Measurements from ENCODE around the gene DGKD. TPM values are rescaled to one million over a fixed set of nuclear protein-coding genes. Genes with fewer than 3 reads are reported as not detected.

The DGKD gene
- polyA plus RNA-seq, 12 donors = 20.4 to 33.3 (median 25.0) TPM; not detected in 1

DNA sequence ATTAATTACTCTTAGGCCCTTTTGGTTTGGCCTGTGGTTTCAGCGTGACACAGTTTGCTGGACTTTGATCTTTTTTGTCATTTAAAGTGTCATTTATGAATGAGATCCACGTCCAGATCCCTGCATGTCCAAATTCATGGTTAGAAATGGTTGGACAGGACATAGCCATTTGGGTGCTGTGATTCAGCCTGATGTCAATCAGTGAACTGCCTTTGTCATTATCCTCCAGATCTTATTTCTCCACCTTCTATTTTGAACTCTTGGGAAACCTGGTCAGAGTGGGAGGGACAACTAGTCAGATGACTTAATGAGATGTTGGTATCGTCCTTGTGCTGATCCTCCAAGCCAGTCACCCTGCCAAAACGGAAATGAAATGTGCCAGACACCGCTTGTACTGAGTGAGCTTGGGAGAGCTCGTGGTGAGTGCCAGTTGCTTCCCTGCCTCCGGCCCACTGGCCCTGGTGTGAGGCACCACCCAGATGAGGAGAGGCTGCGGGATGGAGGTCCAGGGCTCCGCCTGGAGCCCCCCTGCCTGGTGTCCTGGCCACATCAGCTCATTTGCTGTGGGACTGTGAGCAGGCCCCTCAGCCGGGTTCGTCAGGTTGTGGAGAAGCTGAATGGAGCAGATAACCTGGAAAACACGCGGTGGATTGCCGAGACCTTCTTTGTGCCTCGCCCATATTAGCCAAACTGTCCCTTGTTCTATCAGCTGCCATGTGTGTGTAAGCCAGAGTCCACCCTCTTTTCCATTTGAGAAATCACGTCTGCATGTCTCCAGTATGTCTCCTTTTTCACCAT, 70.1 kb downstream of the DGKD start:
- no peak for DNase-seq

DNA sequence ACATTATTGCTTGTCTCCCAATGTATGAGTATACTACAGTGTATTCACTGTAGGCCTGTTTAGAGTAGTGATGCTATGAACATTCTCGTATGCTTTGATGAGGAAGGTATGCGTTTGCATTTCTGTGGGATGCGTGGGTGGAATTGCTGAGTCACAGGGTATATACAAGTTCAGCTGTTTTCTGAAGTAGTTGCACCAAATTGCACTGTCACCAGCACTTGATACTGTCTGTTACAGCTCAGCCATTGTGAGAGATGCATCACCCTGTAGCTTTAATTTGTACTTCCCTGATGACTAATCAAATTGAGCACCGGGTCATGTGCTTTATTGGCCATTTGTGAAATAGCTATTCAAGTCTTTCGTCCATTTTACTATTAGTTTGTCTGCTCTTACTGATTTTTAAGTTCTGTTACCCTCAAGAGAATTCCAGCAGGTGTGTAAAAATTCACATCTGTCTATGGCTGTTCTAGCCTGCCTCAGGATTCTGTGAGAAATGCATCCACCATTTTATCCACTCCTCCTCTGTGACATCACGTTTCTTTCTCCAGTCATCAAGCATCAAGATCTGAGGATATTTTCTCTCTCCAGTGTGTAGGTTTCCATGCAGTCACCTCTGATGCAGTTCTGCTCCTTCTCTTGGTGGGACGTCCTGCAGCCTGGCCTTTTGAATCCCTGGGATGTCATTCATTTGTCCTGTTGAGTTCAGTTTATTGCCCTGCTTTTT, 72.5 kb downstream of the DGKD start:
- no peak for DNase-seq

DNA sequence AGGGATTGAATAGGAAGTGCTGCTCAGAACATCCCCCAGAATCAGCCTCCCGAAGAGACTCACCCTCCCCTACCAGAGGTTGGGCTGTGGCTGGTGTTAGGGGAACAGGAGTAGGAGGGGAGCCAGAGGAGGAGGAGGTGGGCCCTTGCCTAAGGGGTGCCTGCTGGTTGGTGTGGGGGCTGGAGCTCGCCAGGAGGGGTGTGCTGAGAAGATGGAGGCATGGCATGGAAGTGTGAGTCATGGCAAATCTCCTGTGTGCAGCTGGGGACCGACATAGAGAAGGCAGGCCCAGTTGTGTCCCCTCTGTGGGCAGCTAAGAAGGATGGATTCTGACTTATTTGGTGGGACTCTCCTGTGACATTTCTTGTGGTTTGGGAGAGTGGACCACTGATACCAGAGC, 73.7 kb downstream of the DGKD start:
- no peak for DNase-seq

- no peak for DNase-seq
These were observed 74.1 kb downstream of the DGKD start for GRCh38 chr2:233428438-233428837.

- no peak for DNase-seq
These were observed 75.0 kb downstream of the DGKD start for GRCh38 chr2:233429175-233429897.

GRCh38 chr2:233430081-233430480, 75.8 kb downstream of the DGKD start:
- DNase-seq = no peak

GRCh38 chr2:233430651-233431050, 76.4 kb downstream of the DGKD start:
- DNase-seq = no peak

GRCh38 chr2:233433029-233433428, 78.7 kb downstream of the DGKD start:
- no peak for DNase-seq

GRCh38 chr2:233433794-233434193, 79.5 kb downstream of the DGKD start:
- DNase-seq = no peak

- DNase-seq = no peak
These were observed 80.5 kb downstream of the DGKD start for GRCh38 chr2:233434666-233435330.

- DNase-seq = no peak
These were observed 81.3 kb downstream of the DGKD start for GRCh38 chr2:233435436-233436190.

GRCh38 chr2:233436191-233436581, 81.9 kb downstream of the DGKD start:
- no peak for DNase-seq

DNA sequence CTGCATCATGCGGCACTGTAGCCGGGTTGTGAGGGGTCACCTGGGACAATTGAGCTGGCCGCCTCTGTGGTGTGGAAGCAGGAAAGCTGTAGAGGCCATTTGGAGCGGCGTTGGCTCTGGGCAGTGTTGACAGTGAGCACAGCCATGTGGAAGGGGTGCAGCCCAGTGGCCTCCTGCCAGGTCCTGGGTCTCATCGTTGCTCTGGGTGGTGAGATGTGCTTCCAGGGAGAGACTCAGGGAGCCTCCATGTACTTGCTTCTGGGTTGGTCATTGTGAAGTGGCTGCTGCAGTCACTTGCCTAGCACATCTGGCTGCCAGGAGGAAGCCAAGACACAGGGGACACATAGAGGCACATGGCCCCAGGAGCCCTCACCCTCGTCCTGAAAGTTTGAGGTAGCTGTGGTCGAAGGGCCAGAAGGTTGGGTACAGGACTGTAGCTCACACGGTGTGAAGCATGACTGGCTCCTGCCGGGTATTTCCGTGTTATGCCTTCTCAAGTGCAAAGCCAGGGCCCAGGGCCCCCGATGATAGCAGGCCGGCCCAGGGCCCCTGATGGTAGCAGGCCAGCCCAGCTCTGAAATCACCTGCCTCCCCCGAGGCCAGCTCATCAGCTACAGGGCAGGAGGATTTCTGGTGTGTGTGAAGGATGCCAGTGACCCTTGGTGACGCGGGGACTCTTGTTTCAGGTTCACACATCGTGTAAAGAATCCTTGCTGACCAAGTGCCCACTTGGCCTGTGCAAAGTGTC, 82.6 kb downstream of the DGKD start:
- DNase-seq = no peak

GRCh38 chr2:233437439-233437955, 83.2 kb downstream of the DGKD start:
- no peak for DNase-seq

DNA sequence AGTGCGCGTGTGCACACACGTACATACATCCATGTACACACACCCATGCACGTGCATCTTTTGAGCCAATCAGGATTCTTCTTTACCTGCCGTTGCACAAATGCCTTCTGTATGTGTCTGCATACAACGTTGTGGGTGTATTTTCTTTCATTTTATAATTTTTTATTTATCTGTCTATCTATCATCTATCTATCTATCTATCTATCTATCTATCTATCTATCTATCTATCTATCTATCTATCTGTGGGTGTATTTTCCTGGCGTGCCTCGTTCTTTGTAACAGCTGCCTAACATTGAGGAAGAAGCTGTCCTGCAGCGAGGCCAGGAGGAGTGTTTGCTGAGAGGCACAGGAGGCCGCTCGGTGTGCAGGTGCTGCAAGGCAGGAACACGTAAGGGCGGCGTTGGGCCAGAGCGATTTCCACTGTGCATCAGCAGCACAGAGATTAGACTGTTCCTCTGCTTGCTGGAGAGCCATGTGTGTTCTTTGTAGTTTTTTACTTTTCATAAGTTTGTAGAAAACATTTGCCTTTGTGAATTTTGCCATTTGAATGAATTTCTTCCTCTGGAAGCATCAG, 84.4 kb downstream of the DGKD start:
- no peak for DNase-seq

DNA sequence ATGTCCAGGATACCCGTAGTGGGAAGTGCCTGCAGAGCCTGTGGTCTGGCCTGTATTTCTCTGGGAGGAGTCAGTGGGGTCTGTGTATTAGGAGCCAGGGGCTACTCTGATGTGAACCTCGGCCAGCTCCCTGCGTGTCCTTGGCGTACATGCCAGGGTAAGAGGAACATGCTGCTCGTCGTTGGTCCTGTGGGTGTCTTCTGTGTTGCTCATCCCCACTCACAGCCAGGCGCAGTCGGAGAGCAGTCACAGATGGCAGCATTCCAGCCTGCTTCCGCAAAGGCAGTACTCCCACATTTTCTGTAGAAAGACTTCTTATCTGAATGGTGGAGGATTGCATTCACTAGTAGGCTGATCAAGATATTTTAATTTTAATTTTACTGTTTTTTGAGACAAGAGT, 84.9 kb downstream of the DGKD start:
- DNase-seq = no peak

DNA sequence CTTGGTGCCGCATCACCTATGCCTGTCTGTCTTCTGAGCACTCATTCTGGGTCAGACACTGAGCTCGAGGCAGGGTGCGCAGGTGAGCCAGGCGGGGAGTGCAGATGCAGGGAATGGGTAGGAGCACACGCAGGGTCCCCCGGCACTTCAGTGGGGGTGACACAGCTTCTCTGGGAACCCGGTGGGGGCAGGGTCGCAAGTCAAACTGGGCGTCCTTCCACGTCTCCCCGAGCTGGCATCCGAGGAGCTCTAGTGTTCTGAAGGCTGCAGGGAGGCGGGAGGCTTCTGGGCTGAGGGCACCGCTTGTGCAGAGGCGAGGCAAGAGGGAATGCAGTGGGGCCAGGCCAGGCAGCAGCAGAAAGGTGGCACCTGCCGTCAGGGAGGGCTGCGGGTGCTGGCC, 86.0 kb downstream of the DGKD start:
- no peak for DNase-seq

DNA sequence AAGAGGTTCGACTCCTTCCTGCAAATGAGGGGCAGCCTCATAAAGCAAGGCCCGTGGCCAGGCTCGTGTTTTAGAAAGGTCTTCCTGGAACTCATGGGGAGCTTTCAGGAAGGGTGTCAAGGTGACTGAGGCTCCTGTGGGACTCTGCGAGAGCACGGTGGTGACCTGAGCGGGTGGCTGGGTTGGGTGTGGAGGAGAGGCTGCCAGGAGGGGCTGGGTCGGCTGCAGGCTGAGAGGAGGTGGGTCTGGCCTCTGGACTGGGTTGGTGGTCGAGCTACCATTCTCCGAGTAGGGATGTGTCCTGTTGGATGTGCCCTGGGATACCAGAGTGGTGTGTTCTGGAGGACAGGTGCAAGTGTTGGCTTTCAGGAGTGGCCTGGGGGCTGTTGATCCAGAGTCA, 86.4 kb downstream of the DGKD start:
- DNase-seq = no peak

- DNase-seq = no peak
These were observed 87.1 kb downstream of the DGKD start for GRCh38 chr2:233441161-233442027.
